GM18526 (cell line): Measurements from ENCODE around the gene ABCC4.

Experiments
- POLR2A ChIP-seq: IDR thresholded peaks from 3 replicates; pipeline ENCODE4 v1.6.1; 2011; ENCODE audit not compliant: insufficient read length; ENCODE audit errors: extremely low read depth

Gene ABCC4

DNA sequence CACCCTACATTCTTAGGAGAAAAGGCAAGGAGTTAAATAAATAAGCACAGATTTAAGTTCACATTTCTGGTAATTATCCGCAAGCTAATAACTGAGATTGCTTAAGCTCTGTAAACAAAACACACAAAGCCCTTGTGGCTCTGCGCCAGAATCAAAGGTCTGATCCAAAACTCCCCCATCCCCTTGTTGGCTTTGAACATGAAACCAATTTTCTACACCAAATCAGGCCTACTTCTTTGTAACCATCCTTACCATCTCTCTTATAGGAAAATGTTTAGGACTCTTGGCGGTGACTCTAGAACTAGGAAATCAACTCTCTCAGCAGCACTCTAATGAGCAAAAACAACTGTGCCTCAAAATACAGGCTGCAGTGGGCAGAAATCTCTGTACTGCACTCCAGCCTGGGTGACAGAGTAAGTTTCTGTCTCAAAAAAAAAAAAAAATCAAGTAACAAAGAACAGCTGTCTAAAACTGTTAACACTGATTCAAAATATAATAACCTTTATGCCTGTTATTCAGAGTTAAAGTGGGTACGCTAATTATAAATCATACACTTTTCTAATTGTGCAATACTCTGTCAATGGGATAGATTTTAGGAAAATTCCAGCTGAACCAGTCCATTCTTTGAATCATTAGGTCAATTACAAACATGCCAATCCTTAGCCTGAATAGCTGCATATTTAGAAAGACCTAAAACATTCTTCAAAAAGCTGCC, 25.8 kb downstream of the ABCC4 start:
- TF ChIP-seq POLR2A = no peak

GRCh38 chr13:95269756-95270155, 31.5 kb downstream of the ABCC4 start:
- TF ChIP-seq POLR2A = no peak

DNA sequence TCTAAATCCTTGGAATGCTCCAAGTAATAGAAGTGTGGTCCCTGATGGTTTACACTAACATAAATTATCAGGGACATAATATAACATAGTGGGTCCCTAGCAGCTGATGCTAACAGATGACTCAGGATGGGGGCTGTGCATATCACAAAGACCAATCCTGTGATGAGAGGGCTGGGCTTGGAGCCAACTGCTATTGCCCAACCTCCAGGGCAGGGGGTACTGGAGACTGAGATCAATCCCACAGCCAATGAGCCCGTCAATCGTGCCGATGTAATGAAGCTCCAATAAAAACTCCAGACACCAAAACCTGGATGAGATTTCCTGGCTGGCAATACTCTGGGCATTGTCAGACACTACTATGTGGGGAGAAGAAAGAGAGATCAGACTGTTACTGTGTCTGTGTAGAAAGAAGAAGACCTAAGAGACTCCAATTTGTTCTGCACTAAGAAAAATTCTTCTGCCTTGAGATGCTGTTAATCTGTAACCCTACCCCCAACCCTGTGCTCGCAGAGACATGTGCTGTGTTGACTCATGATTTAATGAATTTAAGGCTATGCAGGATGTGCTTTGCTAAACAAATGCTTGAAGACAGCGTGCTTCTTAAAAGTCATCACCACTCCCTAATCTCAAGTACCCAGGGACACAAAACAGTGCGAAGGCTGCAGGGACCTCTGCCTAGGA, 33.4 kb downstream of the ABCC4 start:
- TF ChIP-seq POLR2A = no peak

- TF ChIP-seq POLR2A = no peak
Measured at GRCh38 chr13:95264225-95264624, 37.0 kb downstream of the ABCC4 start.

DNA sequence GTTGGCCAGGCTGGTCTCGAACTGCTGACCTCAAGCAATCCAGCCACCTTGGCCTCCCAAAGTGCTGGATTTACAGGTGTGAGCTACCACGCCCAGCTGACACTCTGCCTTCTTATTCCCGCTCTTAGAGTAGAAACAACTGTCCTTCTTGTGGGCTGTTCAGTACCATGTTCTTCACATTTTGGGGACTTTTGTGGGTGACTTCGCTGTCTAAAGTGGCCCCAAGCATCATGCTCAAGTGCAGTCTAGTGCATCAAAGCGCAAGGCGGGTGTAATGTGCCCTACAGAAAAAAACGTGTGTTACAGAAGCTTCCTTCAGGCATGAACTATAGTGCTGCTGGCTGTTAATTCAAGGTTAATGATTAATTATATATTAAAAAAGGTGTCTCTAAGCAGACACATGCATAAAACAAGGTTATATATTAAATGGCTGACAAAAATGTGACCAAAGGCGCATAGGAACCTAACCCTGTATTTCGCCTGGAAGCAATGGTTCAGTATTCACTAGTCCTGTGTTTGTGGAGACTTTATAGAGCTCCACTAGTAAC, 38.3 kb downstream of the ABCC4 start:
- TF ChIP-seq POLR2A = no peak

DNA sequence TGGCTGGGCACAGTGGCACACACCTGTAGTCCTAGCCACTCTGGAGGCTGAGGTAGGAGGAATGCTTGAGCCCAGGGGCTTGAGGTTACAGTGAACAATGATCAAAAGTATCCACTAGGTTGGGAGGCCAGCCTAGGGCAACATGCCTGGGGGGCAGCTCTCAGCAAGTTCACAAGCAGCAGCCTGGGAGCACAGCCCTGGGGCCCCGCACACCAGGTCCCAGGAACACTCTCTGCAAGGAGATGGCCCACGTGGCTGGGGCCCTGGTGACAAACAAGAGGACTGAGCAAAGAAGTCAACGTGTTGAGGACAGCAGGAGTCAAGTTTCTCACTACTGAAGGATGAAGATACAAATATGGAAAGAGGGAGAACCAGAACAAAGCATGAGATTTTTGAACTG, 39.3 kb downstream of the ABCC4 start:
- no peak for TF ChIP-seq POLR2A

- TF ChIP-seq POLR2A = no peak
Measured at GRCh38 chr13:95260031-95260525, 41.2 kb downstream of the ABCC4 start.

DNA sequence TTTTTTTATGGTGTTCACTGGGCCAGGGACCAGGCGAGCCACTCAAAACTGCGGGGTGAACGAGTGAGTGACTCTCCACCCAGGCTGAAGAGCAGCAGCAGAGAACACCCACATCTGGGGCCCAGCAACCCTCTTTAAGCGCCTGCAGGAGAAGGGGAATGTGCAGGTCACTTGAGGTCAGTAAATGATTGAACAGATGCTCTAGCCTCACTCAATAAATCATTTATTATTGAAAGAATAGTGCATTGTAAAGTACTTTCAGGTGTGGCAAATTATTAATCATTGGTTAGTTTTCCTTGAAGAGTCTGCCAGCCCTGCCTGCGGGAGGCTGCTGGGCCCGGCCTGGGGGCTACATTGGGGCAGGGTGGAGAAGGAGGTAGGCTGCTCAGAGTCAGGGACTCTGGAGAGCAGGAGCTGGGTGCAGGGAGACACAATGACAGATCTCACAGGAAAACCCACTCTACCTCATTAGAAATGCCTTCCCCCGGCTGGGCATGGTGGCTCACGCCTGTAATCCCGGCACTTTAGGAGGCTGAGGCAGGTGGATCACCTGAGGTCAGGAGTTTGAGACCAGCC, 42.5 kb downstream of the ABCC4 start:
- no peak for TF ChIP-seq POLR2A

- TF ChIP-seq POLR2A = no peak
Measured at GRCh38 chr13:95258098-95258497, 43.2 kb downstream of the ABCC4 start.

- TF ChIP-seq POLR2A = no peak
Measured at GRCh38 chr13:95256091-95256490, 45.2 kb downstream of the ABCC4 start.

DNA sequence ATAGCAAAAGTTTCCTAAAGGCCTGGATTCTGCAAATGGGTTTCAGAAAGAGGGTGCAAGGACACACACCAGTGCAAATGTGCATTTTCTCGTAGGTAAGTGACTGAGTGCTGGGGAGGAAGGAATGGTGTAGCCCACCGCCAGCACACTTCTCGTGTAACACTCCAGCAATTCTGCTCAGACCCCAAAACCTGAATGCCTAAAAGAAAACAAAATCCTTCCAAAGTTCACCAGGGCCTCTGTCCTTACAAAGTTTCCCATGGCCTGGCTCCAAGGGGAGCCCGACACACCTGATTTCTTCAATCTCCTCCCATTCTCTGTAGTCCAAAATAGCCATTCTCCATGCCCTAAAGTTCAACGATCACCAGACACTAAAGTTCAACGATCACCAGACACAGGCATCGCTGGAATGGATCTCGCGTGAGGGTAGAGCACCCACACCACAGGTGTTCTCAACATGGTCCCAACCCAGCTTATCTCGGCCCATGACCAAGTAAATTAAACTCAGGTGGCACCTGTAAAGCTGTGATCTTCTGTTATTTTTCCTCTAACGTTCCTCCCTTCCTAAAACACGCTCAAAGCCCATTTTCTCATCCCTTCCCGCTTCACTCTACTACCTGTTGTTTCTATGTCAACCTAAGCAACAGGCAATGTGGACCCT, 46.0 kb downstream of the ABCC4 start:
- TF ChIP-seq POLR2A = no peak

- TF ChIP-seq POLR2A = no peak
Measured at GRCh38 chr13:95254339-95254738, 46.9 kb downstream of the ABCC4 start.

GRCh38 chr13:95253033-95253432, 48.2 kb downstream of the ABCC4 start:
- no peak for TF ChIP-seq POLR2A

- TF ChIP-seq POLR2A = no peak
Measured at GRCh38 chr13:95251641-95252040, 49.6 kb downstream of the ABCC4 start.

- no peak for TF ChIP-seq POLR2A
Measured at GRCh38 chr13:95250961-95251360, 50.3 kb downstream of the ABCC4 start.

GRCh38 chr13:95248953-95249352, 52.3 kb downstream of the ABCC4 start:
- no peak for TF ChIP-seq POLR2A

DNA sequence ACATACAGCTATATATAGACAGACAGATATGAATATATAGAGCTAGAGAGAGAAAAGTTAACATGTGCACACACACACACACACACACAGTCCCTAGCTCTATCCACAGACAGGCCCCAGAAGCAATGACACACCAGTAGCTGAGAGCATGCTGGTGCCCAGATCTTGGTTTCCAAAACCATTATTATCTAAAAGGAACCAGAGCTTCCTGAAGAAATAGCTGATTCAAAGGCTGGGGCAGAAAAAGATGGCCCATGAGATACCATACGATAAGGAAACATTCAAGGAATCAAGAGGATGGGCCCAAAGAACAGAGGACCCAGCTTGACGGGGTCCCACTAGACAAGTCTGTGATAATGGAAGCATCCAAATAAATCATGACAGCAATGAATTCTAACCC, 53.4 kb downstream of the ABCC4 start:
- no peak for TF ChIP-seq POLR2A
